IMR-90 (cell line): ENCODE measurements around the gene MAB21L4. TPM values are rescaled to one million over a fixed set of nuclear protein-coding genes. Genes with fewer than 3 reads are reported as not detected.

Experiments used
- ATAC-seq: fragments of 200-7000 bp; cut with Tn5 transposase; 2 replicates; pipeline ENCODE4 v1.9.1; 2020; ENCODE audit warnings: low read depth, mild to moderate bottlenecking, moderate library complexity
- BruUV-seq: library from RNA; stranded (reverse); fragments of 400-500 nt; replicated peaks from 2 replicates; lab custom pipeline; 2021; lab: Mats Ljungman, UMichigan
- CTCF ChIA-PET: fragments of 300-600 bp; formaldehyde crosslinking; extraction: SDS; loops from one replicate; lab custom pipeline; 2021; ENCODE audit warnings: antibody characterized with exemption; lab: Yijun Ruan, JAX
- POLR2A ChIA-PET: fragments of 300-600 bp; sonication (Branson Sonifier 250); formaldehyde crosslinking; loops from one replicate; lab custom pipeline; 2022; ENCODE audit warnings: antibody characterized with exemption; ENCODE audit not compliant: unreplicated experiment; lab: Charles Lee
- DNase-seq: peaks from one replicate; pipeline ENCODE4 v3.0.0; 2013
- H2AFZ ChIP-seq: replicated peaks from 2 replicates; pipeline ENCODE3; 2013; ENCODE audit warnings: low read length, mild to moderate bottlenecking; ENCODE audit not compliant: poor library complexity
- H2AK5ac ChIP-seq: 2 replicates; pipeline ENCODE4 v1.6.1; 2013; ENCODE audit warnings: low read depth, low read length, inconsistent platforms
- H2AK9ac ChIP-seq: replicated peaks from 2 replicates; pipeline ENCODE3; 2013; ENCODE audit warnings: mild to moderate bottlenecking, low read depth, low read length, moderate library complexity; ENCODE audit not compliant: poor library complexity
- H2BK120ac ChIP-seq: 2 replicates; pipeline ENCODE4 v1.6.1; 2013; ENCODE audit warnings: low read depth, low read length, inconsistent platforms
- H2BK15ac ChIP-seq: 3 replicates; pipeline ENCODE4 v1.6.1; 2013; ENCODE audit warnings: low read depth, low read length, inconsistent platforms
- H2BK20ac ChIP-seq: 2 replicates; pipeline ENCODE4 v1.6.1; 2013; ENCODE audit warnings: low read depth, mild to moderate bottlenecking, inconsistent platforms, low read length, moderate library complexity
- H2BK5ac ChIP-seq: 2 replicates; pipeline ENCODE4 v1.6.1; 2013; ENCODE audit warnings: mild to moderate bottlenecking, low read depth, low read length, inconsistent platforms; ENCODE audit not compliant: poor library complexity, severe bottlenecking
- H3K14ac ChIP-seq: replicated peaks from 2 replicates; pipeline ENCODE4 v1.6.1; 2013; ENCODE audit warnings: low read depth, low read length, inconsistent platforms
- H3K18ac ChIP-seq: 2 replicates; pipeline ENCODE4 v1.6.1; 2013; ENCODE audit warnings: low read depth, low read length, control low read depth
- H3K23ac ChIP-seq: 2 replicates; pipeline ENCODE4 v1.6.1; 2013; ENCODE audit warnings: low read depth, low read length, inconsistent platforms
- H3K27ac ChIP-seq: 2 replicates; pipeline ENCODE4 v1.5.1; 2013; ENCODE audit warnings: mild to moderate bottlenecking, control low read depth, low read length; ENCODE audit not compliant: insufficient read depth
- H3K27me3 ChIP-seq: 2 replicates; pipeline ENCODE4 v1.6.1; 2013; ENCODE audit warnings: low read length; ENCODE audit not compliant: control insufficient read depth, insufficient read depth
- H3K36me3 ChIP-seq: 2 replicates; pipeline ENCODE4 v1.6.1; 2013; ENCODE audit warnings: low read length, mixed read lengths; ENCODE audit not compliant: control insufficient read depth, insufficient read depth
- H3K4ac ChIP-seq: 2 replicates; pipeline ENCODE4 v1.6.1; 2013; ENCODE audit warnings: low read depth, low read length, inconsistent platforms
- H3K4me1 ChIP-seq: 2 replicates; pipeline ENCODE4 v1.6.1; 2013; ENCODE audit warnings: low read length, mixed read lengths; ENCODE audit not compliant: control insufficient read depth, insufficient read depth
- H3K4me2 ChIP-seq: 2 replicates; pipeline ENCODE4 v1.6.1; 2013; ENCODE audit warnings: low read depth, mild to moderate bottlenecking, control low read depth, low read length, moderate library complexity
- H3K4me3 ChIP-seq: 2 replicates; pipeline ENCODE4 v1.5.1; 2013; ENCODE audit warnings: low read depth, mild to moderate bottlenecking, control low read depth, low read length, moderate library complexity; ENCODE audit not compliant: insufficient read depth
- H3K56ac ChIP-seq: 2 replicates; pipeline ENCODE4 v1.6.1; 2013; ENCODE audit warnings: low read length, inconsistent platforms; ENCODE audit not compliant: insufficient read depth; ENCODE audit errors: extremely low read depth
- H3K79me1 ChIP-seq, 2 experiments: 2 replicates each; pipeline ENCODE4 v1.6.1; 2013; ENCODE audit warnings: low read length in 2 of 2, inconsistent platforms in 1 of 2, low read depth in 1 of 2
- H3K9ac ChIP-seq: 2 replicates; pipeline ENCODE4 v1.6.1; 2013; ENCODE audit warnings: low read depth, low read length, control low read depth
- H3K9me1 ChIP-seq: 2 replicates; pipeline ENCODE4 v1.6.1; 2013; ENCODE audit warnings: low read length, inconsistent platforms; ENCODE audit not compliant: insufficient read depth
- H3K9me3 ChIP-seq: 2 replicates; pipeline ENCODE4 v1.6.1; 2013; ENCODE audit warnings: low read length; ENCODE audit not compliant: control insufficient read depth, insufficient read depth
- H4K20me1 ChIP-seq: 2 replicates; pipeline ENCODE4 v1.6.1; 2013; ENCODE audit warnings: low read length, inconsistent platforms; ENCODE audit not compliant: insufficient read depth
- H4K5ac ChIP-seq: 2 replicates; pipeline ENCODE4 v1.6.1; 2013; ENCODE audit warnings: mild to moderate bottlenecking, low read depth, low read length, control low read depth
- H4K8ac ChIP-seq, 2 experiments: 2 replicates each; pipeline ENCODE4 v1.6.1; 2013; ENCODE audit warnings: low read depth in 2 of 2, low read length in 2 of 2, control low read depth in 1 of 2, inconsistent platforms in 1 of 2
- H4K91ac ChIP-seq: 2 replicates; pipeline ENCODE4 v1.6.1; 2013; ENCODE audit warnings: low read depth, low read length, inconsistent platforms; ENCODE audit not compliant: insufficient read depth
- BHLHE40 ChIP-seq: fragments of 150-350 bp; IDR thresholded peaks from 2 replicates; pipeline ENCODE4 v1.6.1; 2016; ENCODE audit warnings: mild to moderate bottlenecking, low read depth, low read length
- CEBPB ChIP-seq: IDR thresholded peaks from 2 replicates; pipeline ENCODE4 v1.6.1; 2012; ENCODE audit warnings: low read depth, low read length, improper control_type of control experiment
- CHD1 ChIP-seq: IDR thresholded peaks from 2 replicates; pipeline ENCODE4 v1.6.1; 2012; ENCODE audit warnings: low read depth, low read length, improper control_type of control experiment
- FOS ChIP-seq: fragments of 150-350 bp; IDR thresholded peaks from 2 replicates; pipeline ENCODE4 v1.6.1; 2016; ENCODE audit warnings: low read depth, low read length
- MAFK ChIP-seq: IDR thresholded peaks from 2 replicates; pipeline ENCODE4 v1.6.1; 2012; ENCODE audit warnings: low read depth, low read length, improper control_type of control experiment
- MAZ ChIP-seq: IDR thresholded peaks from 2 replicates; pipeline ENCODE4 v1.6.1; 2012; ENCODE audit warnings: low read depth, mild to moderate bottlenecking, low read length, improper control_type of control experiment, moderate library complexity, borderline replicate concordance
- MXI1 ChIP-seq: IDR thresholded peaks from 2 replicates; pipeline ENCODE4 v1.6.1; 2012; ENCODE audit warnings: low read depth, mild to moderate bottlenecking, low read length, moderate library complexity, borderline replicate concordance
- NFE2L2 ChIP-seq: fragments of 150-350 bp; IDR thresholded peaks from 2 replicates; pipeline ENCODE4 v1.6.1; 2016; ENCODE audit warnings: low read depth, mild to moderate bottlenecking, low read length
- POLR2A ChIP-seq: IDR thresholded peaks from 2 replicates; pipeline ENCODE4 v1.6.1; 2012; ENCODE audit warnings: mild to moderate bottlenecking, low read depth, low read length
- RAD21 ChIP-seq: IDR thresholded peaks from 2 replicates; pipeline ENCODE4 v1.6.1; 2012; ENCODE audit warnings: low read length, improper control_type of control experiment
- RCOR1 ChIP-seq: IDR thresholded peaks from 2 replicates; pipeline ENCODE4 v1.6.1; 2012; ENCODE audit warnings: mild to moderate bottlenecking, low read length, improper control_type of control experiment; ENCODE audit not compliant: insufficient replicate concordance
- RFX5 ChIP-seq: IDR thresholded peaks from 2 replicates; pipeline ENCODE4 v1.8.0; 2012; ENCODE audit warnings: low read depth, mild to moderate bottlenecking, low read length, moderate library complexity
- SMC3 ChIP-seq: fragments of 150-350 bp; IDR thresholded peaks from 2 replicates; pipeline ENCODE4 v1.6.1; 2016; ENCODE audit warnings: low read depth, mild to moderate bottlenecking, antibody characterized with exemption, low read length, moderate library complexity
- WGBS, 2 experiments: methylation state at CpG; one replicate each; pipeline versions ENCODE4 v1.1.5 to v1.1.7; 2013; ENCODE audit warnings: missing lambda C conversion rate in 2 of 2; ENCODE audit not compliant: insufficient read length in 1 of 2; ENCODE audit errors: extremely low coverage in 2 of 2; 5-methylcytosine and 5-hydroxymethylcytosine counted together
- dilution Hi-C: fragments of 300-500 bp; cut with HindIII; formaldehyde crosslinking; loops from one replicate; pipeline ENCODE4 v1.14.3; 2018; ENCODE audit warnings: low sequenced_read_pairs; ENCODE audit not compliant: unreplicated experiment
- in situ Hi-C: fragments of 300-500 bp; cut with MboI; formaldehyde crosslinking; loops from 3 replicates; pipeline ENCODE4 v1.14.3; 2019; ENCODE audit warnings: low sequenced_read_pairs, inconsistent platforms, mixed read lengths
- intact Hi-C: fragments of 100-400 bp; cut with micrococcal nuclease; formaldehyde crosslinking; loops from 2 replicates; pipeline ENCODE4 v1.10.0; 2022
- polyA plus RNA-seq, 3 experiments: library from polyadenylated mRNA; depleted of rRNA; stranded (reverse); fragments of >200 nt; gene quantifications; 2 replicates each; pipeline ENCODE4 v1.2.3, GENCODE V29; 2012; ENCODE audit warnings: low replicate concordance in 1 of 3
- total RNA-seq: library from RNA; depleted of rRNA; stranded (reverse); fragments of >200 nt; gene quantifications from 2 replicates; pipeline ENCODE4 v1.2.3, GENCODE V29; 2012
- TF ChIP-seq, protein P1 (sequence below): fragments of 150-350 bp; IDR thresholded peaks from 2 replicates; pipeline ENCODE4 v1.6.1; 2016; ENCODE audit warnings: low read depth, mild to moderate bottlenecking, low read length, moderate library complexity, borderline replicate concordance
- TF ChIP-seq, protein P2 (sequence below): conservative IDR thresholded peaks from 2 replicates; pipeline ENCODE4 v1.5.1; 2012; ENCODE audit warnings: mild to moderate bottlenecking, low read depth, low read length, improper control_type of control experiment
- TF ChIP-seq, protein P3 (sequence below): fragments of 150-350 bp; IDR thresholded peaks from 2 replicates; pipeline ENCODE4 v1.6.1; 2017; ENCODE audit warnings: mild to moderate bottlenecking, antibody characterized with exemption, low read length, low read depth

The MAB21L4 gene
- total and polyA plus RNA-seq, 2 of the 4 experiments (the other 2 are of a cell fraction): not detected

DNA sequence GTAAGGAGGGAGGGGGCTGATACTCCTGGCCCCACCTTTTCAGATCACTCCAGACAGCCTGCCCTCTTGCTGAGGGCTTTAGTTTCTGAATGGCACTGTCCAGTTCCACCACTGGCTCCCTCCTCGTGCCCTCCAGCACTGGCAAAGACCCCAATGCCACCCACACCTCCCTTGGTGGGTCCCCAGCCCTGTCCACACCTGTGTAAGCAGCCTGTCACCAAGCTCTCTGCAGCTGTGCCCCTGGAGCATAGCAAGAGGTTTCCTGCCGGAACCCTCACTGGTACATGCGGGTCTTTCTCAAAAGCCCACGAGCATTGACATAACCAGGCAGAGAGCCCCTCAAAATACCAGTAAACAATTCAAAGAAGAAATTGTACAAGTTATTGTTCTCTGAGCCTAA, 58.3 kb downstream of the MAB21L4 start:
- Histone ChIP-seq H3K79me1 (no peaks in the 10 kb centered on the region), H3K4me2 (no peak overlapping the region), H2BK5ac (no peak overlapping the region), H2BK120ac (no peak overlapping the region), H3K23ac (no peak overlapping the region), H3K4me1 (peaks cover 6% of the 10 kb centered on the region; the same call in 1 of the 2 replicates), H2BK20ac (no peak overlapping the region), H3K9me3 (no peaks in the 10 kb centered on the region), H3K14ac (no peak overlapping the region), H2AK5ac (no peak overlapping the region), H2BK15ac (no peak overlapping the region), H3K9ac (no peak overlapping the region), H2AK9ac (no peak overlapping the region), H3K56ac (no peak overlapping the region), H4K5ac (no peak overlapping the region), H3K9me1 (no peaks in the 10 kb centered on the region), H4K20me1 (no peaks in the 10 kb centered on the region; the same call in 1 of the 2 replicates), H2AFZ (no peak overlapping the region), H3K27me3 (peaks cover 33% of the 10 kb centered on the region), H3K18ac (no peak overlapping the region), H3K36me3 (no peaks in the 10 kb centered on the region), H3K4me3 (no peak overlapping the region), H4K91ac (no peak overlapping the region), H4K8ac (no peak overlapping the region), H3K27ac (no peak overlapping the region), H3K4ac (no peak overlapping the region)
- no CpG with 5 or more reads among the region's 4 CpGs for WGBS, 2 experiments
- POLR2A ChIA-PET: no interaction called here
- ATAC-seq: no peak
- dilution Hi-C loops (no loop called here), in situ Hi-C loops (no loop called here), intact Hi-C loops (no loop called here)
- CTCF ChIA-PET: no interaction called here
- TF ChIP-seq, protein P1, sequence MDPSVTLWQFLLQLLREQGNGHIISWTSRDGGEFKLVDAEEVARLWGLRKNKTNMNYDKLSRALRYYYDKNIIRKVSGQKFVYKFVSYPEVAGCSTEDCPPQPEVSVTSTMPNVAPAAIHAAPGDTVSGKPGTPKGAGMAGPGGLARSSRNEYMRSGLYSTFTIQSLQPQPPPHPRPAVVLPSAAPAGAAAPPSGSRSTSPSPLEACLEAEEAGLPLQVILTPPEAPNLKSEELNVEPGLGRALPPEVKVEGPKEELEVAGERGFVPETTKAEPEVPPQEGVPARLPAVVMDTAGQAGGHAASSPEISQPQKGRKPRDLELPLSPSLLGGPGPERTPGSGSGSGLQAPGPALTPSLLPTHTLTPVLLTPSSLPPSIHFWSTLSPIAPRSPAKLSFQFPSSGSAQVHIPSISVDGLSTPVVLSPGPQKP: no peak
- TF ChIP-seq MAZ: no peak
- TF ChIP-seq CHD1: no peak
- TF ChIP-seq MAFK: no peak
- TF ChIP-seq FOS: no peak
- no peak for TF ChIP-seq RAD21
- TF ChIP-seq, protein P2, sequence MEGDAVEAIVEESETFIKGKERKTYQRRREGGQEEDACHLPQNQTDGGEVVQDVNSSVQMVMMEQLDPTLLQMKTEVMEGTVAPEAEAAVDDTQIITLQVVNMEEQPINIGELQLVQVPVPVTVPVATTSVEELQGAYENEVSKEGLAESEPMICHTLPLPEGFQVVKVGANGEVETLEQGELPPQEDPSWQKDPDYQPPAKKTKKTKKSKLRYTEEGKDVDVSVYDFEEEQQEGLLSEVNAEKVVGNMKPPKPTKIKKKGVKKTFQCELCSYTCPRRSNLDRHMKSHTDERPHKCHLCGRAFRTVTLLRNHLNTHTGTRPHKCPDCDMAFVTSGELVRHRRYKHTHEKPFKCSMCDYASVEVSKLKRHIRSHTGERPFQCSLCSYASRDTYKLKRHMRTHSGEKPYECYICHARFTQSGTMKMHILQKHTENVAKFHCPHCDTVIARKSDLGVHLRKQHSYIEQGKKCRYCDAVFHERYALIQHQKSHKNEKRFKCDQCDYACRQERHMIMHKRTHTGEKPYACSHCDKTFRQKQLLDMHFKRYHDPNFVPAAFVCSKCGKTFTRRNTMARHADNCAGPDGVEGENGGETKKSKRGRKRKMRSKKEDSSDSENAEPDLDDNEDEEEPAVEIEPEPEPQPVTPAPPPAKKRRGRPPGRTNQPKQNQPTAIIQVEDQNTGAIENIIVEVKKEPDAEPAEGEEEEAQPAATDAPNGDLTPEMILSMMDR: no peak
- no peak for TF ChIP-seq SMC3
- TF ChIP-seq RFX5: no peak
- TF ChIP-seq, protein P3, sequence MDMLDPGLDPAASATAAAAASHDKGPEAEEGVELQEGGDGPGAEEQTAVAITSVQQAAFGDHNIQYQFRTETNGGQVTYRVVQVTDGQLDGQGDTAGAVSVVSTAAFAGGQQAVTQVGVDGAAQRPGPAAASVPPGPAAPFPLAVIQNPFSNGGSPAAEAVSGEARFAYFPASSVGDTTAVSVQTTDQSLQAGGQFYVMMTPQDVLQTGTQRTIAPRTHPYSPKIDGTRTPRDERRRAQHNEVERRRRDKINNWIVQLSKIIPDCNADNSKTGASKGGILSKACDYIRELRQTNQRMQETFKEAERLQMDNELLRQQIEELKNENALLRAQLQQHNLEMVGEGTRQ: no peak
- no peak for TF ChIP-seq RCOR1
- no peak for TF ChIP-seq BHLHE40
- no peak for TF ChIP-seq NFE2L2
- no peak for TF ChIP-seq CEBPB
- no peak for TF ChIP-seq MXI1
- no peak for TF ChIP-seq POLR2A
- no peak for DNase-seq
- BruUV-seq: no TSS peak
